HG03520 (cell line): ENCODE measurements around the gene UMODL1.

Source experiments
- ATAC-seq: cut with Tn5 transposase; IDR thresholded peaks from one replicate; pipeline ENCODE4 v1.9.1; 2021; ENCODE audit warnings: mild to moderate bottlenecking, moderate library complexity; ENCODE audit not compliant: unreplicated experiment

The UMODL1 gene

GRCh38 chr21:42093186-42093585 lies 22.1 kb downstream of the UMODL1 start:
- no peak for ATAC-seq

- no peak for ATAC-seq
Measured at GRCh38 chr21:42093991-42094421, 22.9 kb downstream of the UMODL1 start.

- ATAC-seq: no peak
Measured at GRCh38 chr21:42094811-42095210, 23.7 kb downstream of the UMODL1 start.

GRCh38 chr21:42095581-42095980 lies 24.5 kb downstream of the UMODL1 start:
- no peak for ATAC-seq

- no peak for ATAC-seq
Measured at GRCh38 chr21:42096566-42096965, 25.4 kb downstream of the UMODL1 start.

- no peak for ATAC-seq
Measured at GRCh38 chr21:42097274-42097673, 26.2 kb downstream of the UMODL1 start.

GRCh38 chr21:42097860-42098454 lies 26.8 kb downstream of the UMODL1 start:
- ATAC-seq: no peak

GRCh38 chr21:42098957-42099505 lies 27.9 kb downstream of the UMODL1 start:
- no peak for ATAC-seq

GRCh38 chr21:42101246-42101645 lies 30.1 kb downstream of the UMODL1 start:
- no peak for ATAC-seq

- ATAC-seq: no peak
Measured at GRCh38 chr21:42102076-42102475, 31.0 kb downstream of the UMODL1 start.

- no peak for ATAC-seq
Measured at GRCh38 chr21:42102526-42102925, 31.4 kb downstream of the UMODL1 start.

- no peak for ATAC-seq
Measured at GRCh38 chr21:42102991-42103390, 31.9 kb downstream of the UMODL1 start.

- no peak for ATAC-seq
Measured at GRCh38 chr21:42103843-42104242, 32.7 kb downstream of the UMODL1 start.

- no peak for ATAC-seq
Measured at GRCh38 chr21:42105476-42106315, 34.6 kb downstream of the UMODL1 start.

GRCh38 chr21:42106425-42106824 lies 35.3 kb downstream of the UMODL1 start:
- no peak for ATAC-seq

- ATAC-seq: no peak
Measured at GRCh38 chr21:42107177-42107880, 36.2 kb downstream of the UMODL1 start.

GRCh38 chr21:42107881-42108553 lies 36.9 kb downstream of the UMODL1 start:
- peak; percentile 87 for ATAC-seq

GRCh38 chr21:42108554-42109340 lies 37.6 kb downstream of the UMODL1 start:
- no peak for ATAC-seq

GRCh38 chr21:42109473-42109872 lies 38.4 kb downstream of the UMODL1 start:
- no peak for ATAC-seq

GRCh38 chr21:42109873-42110525 lies 38.9 kb downstream of the UMODL1 start:
- ATAC-seq: no peak
